SK-MEL-5 (cell line): ENCODE data around the gene GASK1B. TPM values are rescaled to one million over a fixed set of nuclear protein-coding genes. Genes with fewer than 3 reads are reported as not detected.

Source experiments
- DNase-seq: peaks from one replicate; pipeline ENCODE4 v3.0.0-alpha.2; 2016; ENCODE audit warnings: low read depth, low spot score
- in situ Hi-C: cut with HindIII; loops from 2 replicates; pipeline ENCODE4 v1.10.0; 2016; ENCODE audit warnings: low sequenced_read_pairs, high pct_unique_total_duplicates, low pct_unique_long_range_greater_than_20kb
- total RNA-seq: library from RNA; depleted of rRNA; stranded (reverse); fragments of >200 nt; shearing (Covaris generic); gene quantifications from 2 replicates; pipeline ENCODE4 v1.2.3, GENCODE V29; 2014

The GASK1B gene
- total RNA-seq, 1 experiment from 2014 or later: 11.7 TPM

DNA sequence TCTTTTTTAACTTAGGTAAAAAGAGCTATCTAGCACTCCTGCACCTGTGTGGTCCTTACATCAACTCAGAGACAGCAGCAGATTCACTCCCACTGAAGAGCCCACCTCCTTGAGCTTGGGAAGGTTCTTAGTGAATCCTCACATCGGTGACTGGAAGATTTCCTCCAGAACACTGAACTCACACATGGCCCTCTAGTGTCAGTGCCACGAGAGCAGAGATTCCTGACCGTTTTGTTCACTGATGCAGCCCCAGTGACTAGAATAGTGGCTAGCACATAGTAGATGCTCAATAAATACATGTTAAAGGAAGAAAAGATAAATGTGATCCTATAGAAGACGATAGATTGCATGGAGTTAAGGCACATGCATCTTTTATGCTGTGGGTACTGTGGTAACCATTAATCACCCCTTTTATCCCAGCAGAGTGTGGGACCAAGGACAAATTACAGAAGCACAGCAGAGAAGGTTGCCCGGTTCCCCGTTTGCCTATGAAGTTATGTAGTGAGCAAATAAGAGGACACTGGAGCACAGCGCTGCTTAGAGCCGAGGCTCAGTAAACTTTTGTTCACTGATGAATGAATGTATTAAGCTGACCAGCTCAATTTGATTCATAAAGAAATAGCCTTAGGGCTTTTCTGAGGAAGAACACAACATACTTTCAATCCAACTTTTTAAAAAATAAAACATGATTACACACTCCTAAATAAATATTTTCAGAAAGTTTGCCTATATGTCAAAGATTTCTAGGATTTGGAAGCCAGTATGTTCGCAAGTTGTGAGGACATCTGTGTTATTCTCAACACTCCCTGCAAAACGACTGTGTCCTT lies 8.7 kb downstream of the GASK1B start:
- in situ Hi-C loops: no loop called here
- DNase-seq: peak; percentile 77

DNA sequence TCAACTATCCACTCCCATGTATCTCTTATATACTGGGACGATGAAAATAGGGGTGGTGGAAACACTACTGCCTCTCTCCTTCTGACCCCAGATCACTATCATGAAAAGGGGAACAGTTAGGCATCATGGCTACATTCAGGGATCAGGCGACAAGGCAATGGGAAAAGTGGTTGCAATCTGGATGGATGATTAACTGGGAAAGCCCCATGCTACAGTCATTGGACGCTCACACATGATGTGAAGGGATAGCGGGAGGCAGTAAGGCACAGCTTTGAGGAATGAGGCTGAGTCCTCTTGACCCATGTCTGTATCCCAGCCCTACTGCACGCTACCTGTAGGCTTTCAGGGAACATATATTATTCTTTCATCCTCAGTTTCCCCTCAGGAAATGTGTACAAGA lies 10.2 kb downstream of the GASK1B start:
- DNase-seq: no peak

DNA sequence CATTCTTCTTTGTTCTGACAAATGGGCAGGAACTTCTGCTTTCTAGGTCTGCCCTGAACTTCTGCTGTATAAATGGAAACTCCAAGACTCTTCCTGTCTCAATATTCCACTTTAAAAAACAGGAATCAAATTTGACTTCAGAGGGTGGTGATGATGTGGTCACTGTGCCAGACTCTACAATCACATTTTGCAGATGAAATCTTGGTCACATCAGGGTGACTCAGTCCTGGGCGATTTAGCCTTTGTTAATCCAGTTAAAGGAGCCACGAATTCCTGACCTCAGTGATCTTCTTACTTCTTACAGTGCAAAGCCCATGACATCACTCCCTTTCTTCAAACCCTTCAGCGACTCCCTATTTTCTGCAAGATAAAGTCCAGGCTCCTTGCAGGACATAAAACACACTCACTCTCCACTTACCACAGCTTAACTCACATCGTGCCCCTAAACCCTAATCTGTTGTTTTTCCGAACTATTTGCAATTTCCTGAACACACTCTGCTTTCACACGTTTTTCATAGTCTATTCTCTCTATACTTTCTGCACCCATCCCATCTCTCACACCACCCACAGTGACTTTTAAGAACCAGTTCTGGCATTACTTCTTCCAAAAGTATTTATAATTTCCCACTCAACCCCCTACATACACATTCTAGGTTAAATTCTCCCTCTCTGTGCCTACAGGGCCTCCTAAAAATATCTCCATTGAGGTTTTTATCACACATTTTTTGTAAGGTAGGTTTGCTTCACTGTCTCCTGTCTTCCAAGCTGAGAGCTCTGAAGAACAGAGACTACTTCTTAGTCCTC lies 11.1 kb downstream of the GASK1B start:
- DNase-seq: peak; percentile 90
- in situ Hi-C loops: no loop called here

More for the DNA sequence above, 10.2 kb downstream of the GASK1B start:
- in situ Hi-C loops: no loop called here

DNA sequence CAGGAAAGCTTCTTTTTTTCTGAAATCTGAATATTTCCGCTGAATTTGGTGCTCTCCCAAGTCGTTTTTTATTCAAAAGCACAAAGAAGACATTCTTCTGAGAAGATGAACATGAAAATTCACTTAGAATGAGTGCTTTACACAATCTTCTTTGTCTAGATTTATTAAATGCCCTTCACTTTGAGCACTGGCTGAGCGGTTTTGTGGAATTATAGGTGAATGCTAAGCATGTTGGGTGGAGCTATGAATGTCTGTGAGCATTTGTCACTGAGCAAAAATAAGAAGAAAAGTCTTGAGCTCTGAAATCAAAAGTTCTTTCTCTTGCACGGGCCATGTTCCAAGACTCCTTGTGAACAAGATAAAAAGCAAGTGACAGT lies 13.1 kb downstream of the GASK1B start:
- in situ Hi-C loops: no loop called here
- peak; percentile 62 for DNase-seq

DNA sequence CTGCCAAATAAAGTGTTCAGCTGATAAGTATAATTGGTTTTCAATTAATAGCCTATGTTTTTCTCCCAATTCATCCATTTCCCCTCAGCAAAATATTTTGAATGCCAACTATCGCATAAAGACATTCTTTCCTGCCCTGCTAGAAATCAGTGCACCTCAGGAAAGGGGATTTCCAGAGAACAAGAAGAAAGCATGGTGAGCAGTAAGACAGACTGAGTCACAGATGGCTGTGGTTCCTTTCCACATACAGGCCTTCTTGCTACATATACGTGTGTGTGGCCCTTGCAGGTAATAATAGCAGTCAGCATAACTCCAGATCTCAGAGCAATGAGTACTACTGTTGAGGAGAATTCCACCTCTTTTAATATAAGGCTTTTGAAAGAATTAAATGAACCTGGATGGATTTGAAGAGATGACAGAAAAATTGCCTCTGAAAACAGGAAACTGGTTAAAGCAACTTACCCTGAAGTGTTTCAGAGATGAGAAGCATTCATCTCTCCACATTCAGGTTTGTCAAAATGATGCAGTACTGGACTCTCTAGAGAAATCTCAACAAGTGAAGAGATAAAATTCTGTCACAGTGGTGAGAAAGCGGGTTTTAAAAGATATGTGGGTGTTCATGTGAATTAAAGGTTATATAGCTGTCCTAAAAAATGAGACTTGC lies 13.6 kb downstream of the GASK1B start:
- DNase-seq: peak; percentile 28
- in situ Hi-C loops: no loop called here

DNA sequence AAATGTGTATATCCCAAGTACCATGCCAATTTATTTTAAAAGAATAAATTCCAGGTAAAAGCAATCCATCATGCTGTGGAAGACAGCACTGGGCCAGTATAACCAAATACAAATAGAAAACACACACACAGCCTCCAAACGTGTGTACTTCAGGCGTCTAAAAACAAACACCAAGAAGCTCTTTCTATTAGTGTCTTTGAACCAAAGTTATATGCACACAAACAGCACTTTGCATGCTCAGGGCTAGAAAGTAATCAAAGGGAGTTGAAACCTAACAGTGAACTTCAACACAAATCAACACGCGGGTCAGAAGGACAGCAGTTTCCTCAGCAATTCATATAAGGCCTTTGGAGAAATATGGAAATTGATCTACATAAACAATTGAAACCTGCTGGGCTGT lies 15.4 kb downstream of the GASK1B start:
- DNase-seq: no peak
- in situ Hi-C loops: no loop called here

DNA sequence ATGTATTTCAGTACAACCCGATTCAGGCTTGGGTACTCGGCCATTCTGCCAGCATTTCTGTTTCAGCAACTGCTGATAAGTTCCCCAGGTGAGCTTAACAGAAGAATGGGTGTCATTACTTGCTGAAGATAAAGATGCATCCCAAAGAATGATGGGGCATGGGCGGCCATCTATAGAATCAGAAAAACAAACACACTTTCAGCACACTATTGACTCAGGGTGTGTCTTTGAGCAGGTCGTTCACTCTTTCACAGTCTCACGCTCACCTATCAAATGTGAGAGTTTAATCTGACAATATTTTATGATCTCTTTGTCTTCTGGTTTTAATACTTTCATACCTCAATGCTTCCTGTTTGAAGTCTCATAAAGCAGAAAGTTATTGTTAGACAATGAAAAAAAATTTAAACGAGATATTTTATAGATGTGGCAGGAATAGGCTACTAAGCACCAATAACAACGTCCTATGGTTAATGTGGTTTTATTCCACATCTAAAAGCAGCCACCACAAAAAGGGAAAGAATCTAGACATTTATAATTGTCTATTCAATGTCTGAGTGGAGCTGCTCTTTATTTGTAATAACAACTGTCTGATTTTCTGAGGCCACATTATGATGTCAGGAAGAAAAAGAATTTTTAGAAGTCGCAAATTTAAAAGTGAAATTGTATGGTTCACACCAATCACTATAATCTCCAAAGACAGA lies 17.0 kb downstream of the GASK1B start:
- DNase-seq: no peak
- in situ Hi-C loops: no loop called here

DNA sequence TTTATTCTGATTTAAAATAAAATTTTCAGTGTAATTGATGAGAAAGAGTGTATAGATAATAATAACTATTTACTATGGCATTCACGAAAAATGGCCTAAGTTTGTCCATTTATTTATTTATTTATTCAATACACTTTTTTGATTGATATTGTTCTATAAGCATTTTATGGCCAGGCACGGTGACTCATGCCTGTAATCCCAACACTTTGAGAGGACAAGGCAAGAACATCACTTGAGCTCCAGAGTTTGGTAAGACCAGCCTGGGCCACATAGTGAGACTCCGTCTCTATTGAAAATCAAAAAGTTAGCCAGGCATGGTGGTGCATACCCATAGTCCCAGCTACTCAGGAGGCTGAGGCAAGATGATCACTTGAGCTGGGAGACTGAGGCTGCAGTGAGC lies 25.7 kb downstream of the GASK1B start:
- DNase-seq: peak; percentile 57
- in situ Hi-C loops: no loop called here

DNA sequence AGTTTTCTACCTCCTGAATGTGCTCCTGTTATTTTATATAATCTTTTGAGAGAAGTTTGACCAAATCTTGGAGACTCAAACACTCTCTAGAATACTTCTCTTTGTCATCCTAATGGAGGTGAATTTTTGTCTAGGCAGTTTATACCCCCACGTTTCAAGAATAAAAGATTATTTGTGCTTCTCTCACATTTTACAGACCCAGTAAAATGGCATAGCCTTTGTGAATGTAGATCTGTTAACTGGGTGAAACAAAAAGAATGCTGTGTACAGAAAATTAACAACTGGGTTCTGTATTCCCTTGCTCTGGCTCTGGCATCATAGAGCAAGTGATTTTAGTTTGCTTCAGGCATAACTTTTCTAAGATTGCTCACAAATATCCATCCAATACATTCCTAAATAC lies 26.1 kb downstream of the GASK1B start:
- in situ Hi-C loops: no loop called here
- DNase-seq: peak; percentile 90

DNA sequence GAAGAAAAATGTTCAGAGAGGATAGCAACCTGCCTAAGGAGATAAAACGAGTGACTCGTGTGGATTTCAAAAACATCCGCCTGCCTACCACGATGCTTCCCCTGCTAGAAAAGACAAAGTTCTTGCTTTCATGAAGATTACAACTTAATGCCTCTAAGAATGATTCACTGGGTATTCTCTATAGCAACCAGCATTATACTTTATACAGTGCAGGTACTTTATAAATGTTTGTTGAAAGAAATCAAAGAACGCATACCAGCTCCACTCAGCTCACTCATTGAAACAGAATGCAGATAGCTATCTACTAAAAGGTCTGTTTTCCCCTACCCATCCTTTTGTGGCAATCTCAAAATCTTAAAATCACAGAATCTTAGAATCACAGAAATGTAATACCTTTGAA lies 33.7 kb downstream of the GASK1B start:
- DNase-seq: no peak
- in situ Hi-C loops: no loop called here

DNA sequence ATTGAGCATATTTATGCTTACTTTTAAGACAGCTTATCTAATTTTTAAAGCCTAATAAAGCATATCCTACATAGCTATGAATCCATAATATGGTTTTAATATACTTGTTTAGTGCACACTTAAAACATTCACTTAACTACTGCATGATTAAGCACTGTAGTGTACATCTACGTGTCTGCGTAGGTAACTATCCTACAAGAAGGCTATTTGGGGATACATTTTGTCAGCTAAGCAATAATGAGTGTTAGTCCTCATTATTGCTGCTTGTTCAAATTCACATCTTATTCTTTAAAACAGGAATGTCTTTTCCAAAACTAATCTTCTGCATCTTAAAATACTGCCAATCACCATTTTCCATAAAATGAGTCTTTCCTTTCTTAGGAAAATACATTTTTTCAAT lies 38.6 kb downstream of the GASK1B start:
- in situ Hi-C loops: no loop called here
- DNase-seq: no peak

DNA sequence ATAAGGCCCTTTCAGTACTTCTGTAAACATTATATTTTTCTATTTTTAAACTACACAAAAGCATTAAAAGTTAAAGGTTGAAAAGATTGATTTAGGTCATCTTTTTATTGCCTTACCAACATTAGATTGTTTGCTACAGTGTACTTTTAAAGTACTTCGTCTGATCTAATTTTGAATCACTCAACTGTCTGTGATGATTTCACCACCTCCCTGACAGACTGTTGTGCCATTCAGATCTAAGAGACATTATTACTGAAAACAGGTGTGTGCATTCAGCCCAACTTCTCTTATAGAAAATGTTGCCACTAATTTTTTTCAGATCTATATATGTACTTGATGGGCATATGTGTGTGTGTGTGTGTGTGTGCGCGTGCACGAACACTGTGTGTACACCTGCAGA lies 39.3 kb downstream of the GASK1B start:
- no peak for DNase-seq
- in situ Hi-C loops: no loop called here

DNA sequence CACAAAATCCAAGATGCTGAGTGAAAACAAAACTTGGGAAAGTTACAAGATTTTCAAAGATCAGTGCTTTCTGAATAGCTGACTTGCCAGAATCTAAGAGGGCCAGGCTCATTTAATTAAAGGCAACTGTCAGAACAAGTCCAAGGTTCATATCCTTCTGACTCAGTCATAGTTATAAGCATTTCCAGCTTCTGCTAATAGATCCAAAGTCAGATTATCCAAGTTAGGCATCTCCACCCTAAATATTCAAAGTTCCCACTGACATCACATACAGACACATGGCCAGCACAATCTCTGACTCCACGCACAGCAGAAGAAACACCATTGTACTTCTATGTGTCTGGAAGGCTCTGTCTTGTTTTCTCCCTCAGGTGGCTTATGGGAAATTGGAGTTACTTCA lies 41.8 kb downstream of the GASK1B start:
- no peak for DNase-seq

DNA sequence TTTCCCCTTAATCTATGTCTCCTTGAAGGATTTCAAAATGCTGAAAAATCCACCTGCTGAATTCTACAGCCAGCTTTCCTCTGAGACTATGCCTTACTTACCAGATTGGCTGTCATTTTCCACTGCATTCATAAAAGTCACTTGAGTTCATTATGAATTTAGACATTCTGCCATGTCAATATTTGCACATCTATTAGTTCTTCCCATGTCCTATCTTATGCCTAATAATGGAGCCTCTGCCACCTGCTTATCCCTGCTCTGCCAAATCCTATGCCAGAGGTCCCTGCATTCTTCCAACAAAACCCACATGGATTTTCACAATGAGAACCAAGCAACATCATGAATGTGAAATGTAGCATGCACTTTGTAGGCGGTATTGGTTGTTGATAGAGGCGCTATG lies 42.6 kb downstream of the GASK1B start:
- in situ Hi-C loops: no loop called here
- no peak for DNase-seq

More for the DNA sequence above, 41.8 kb downstream of the GASK1B start:
- in situ Hi-C loops: no loop called here

DNA sequence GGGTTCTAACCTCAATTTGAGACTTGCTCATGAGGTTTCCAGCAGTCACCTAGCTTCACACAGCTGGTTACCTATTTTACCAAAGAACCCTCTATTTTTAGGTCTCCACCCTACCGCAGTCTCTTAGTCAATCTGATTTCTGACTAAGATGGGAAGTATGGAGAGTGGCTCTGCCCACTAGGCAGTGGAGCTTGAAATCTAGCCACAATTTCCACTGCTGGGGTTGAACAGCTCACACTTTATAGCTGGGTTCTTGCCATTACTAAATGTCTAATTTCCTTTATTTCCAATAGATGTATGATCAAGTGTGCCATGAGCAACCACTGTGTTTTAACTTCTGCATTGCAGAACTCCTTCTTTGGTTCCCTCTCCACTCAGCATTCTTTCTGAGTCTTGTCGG lies 43.1 kb downstream of the GASK1B start:
- in situ Hi-C loops: no loop called here
- DNase-seq: no peak

DNA sequence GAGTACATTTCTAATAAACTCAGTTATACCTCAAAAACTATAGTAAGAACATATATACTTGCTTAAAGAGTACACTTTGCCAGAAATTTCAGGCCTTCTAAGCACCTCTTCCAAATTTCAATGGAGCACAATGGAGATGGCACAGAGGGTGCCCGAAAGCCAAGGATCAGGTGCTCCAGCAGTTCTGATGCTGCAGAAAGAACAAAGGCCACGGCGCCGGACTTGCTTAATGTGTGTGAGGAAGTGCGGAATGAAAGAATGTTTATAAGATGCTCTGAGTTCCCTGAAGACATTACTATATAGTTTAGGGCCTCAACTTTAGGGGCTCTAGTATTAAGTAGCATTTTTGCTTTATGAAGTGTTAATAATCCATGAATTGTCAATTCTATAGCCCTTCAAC lies 44.3 kb downstream of the GASK1B start:
- in situ Hi-C loops: no loop called here
- DNase-seq: no peak

DNA sequence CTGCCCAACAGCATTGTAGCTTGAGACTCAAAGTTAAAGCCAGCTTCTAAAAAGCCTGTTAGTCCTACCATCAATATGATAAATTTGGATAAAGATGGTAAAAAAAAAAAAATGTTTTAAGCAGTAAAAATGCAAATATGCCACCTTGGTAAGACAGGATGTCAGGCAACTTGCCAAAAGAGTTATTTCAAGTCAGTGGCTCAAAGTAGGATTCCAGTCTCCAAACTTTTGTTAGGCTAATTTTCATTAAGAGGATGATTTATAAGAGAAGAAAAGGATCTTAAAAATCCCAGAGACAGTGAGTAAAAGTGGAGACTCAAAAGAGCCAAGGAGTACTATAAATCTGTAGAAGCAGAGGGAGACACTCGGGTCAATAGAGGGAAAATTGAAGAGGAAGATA lies 47.5 kb downstream of the GASK1B start:
- DNase-seq: no peak

More for the DNA sequence above, 47.5 kb downstream of the GASK1B start:
- in situ Hi-C loops: no loop called here
